Kidney tubule cell (primary cell): ENCODE data around the gene RETREG1.
"Not testable (repeated sequence)": the region's sequence is repeated elsewhere in the genome, so short reads cannot be mapped to it uniquely, and the experiment has no call there.

Experiments
- DNase-seq: peaks from one replicate; pipeline ENCODE4 v3.0.0-alpha.2; 2018; ENCODE audit warnings: low spot score

The RETREG1 gene

GRCh38 chr5:16617274-16617968 is 624 bp upstream of the RETREG1 start:
- no peak for DNase-seq

DNA sequence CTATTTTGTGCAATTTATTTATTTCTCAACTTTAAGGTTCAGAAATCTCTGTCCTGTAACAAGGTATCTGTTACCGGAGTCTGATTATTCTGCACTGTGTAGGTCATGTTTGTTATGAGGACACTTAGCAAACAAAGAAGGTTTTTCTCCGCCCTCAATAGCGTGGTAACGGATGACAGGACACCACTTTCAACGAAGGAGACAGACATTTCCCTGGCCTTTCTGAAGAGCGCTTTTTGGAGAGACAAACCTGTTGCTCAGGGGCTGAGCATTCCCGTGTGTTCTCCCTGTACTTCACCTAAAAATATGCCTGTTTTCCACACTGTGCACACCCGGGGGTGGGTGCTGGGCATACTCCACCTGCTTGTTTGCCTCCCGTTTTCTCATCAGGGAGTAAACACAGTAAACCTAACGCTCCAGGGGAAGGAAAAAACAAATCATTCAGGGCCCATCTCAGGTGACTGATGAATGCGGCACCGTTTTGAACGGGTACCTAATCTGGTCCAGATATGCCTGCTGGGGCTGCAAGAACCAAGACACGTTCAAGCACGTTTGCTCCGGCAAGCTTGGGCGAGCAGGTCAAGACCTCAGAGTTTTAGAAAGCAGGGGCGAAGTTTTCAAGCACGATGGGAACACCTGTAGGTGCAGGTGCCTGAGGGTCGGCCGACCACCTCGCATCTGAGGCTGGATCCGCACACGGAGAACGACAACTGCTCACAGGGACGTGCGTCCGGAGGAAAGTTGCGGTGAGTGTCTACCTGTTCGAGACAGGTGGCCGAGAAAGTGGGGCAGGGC is 859 bp downstream of the RETREG1 start:
- DNase-seq: peak; percentile 23

GRCh38 chr5:16612007-16612406 is 4.8 kb downstream of the RETREG1 start:
- DNase-seq: no peak

- not testable (repeated sequence) for DNase-seq
Observed at GRCh38 chr5:16610896-16611295, 5.9 kb downstream of the RETREG1 start.

GRCh38 chr5:16609412-16609811 is 7.4 kb downstream of the RETREG1 start:
- DNase-seq: no peak

DNA sequence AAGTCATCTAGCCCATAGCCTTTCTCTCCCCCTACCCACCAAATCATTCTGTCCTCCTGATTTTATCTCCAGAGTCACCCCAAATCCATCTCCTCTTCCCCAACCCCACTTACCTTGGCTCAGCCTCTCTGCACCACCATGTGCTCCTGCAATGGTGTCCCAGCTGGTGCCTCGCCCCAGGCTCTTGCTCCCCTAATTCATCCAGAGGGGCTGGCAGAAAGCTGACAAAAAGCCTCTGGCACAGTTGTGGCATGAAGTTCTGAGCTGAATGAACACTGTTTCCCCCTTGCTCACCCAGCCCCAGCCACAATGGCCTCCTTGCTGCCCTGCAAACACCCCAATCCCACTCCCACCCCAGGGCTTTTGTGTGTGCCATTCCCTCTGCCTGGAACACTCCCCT is 10.2 kb downstream of the RETREG1 start:
- DNase-seq: no peak

DNA sequence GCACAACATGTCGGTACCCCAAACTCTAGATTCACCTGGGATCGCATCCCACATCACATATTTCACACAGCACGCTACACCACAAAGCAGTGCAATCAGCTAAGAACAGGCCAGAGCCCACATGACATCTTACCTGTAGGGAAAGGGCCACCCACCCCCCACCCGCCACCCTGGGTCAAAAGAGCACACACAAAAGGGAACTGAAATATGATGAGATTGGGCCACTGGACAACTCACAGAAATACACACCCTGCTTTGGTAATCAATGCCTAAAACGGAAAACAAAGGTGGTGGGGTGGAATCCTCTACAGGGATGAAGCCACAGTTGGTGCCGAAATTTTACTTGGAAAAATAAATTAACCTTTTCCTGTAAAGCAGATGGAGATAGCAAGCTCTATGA is 13.1 kb downstream of the RETREG1 start:
- DNase-seq: no peak

DNA sequence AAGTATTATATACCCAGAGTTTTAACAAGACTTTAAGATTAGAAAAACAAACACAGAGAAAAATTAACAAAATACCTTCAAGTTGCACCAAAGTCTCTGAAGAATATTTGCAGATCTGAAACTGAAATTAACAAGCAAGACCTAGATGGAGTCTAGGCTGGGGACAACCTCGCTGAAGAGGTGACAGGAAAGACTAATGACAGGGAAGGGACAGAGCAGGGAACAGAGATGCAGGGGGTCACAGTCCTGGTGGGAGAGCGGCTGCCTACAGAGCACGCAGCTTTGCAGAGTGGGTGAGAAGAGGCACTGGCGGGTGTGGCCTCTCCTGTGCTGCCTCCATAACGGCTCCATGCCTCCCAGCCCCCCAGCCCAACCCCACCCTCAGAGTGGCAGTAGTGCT is 13.5 kb downstream of the RETREG1 start:
- DNase-seq: no peak

DNA sequence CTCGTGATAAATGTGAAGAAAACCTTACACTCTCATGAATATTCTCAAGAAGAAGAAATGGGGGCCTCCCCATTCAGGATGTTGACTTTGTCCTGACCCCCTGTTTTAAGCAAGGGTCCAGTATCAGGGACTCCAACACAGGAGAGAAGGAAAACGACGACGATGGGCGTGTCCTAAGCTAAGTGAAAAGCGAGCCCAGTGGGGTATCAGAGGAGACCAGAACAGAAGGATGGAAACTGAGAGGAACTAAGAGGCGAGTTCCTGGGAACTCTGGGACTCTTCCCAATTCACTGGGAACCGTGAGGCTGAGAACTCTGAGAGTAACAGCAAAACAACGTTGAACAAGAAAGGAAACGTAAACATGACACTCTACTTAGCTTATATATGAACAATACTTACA is 14.6 kb downstream of the RETREG1 start:
- no peak for DNase-seq

GRCh38 chr5:16600946-16601345 is 15.9 kb downstream of the RETREG1 start:
- DNase-seq: no peak

GRCh38 chr5:16600397-16600796 is 16.4 kb downstream of the RETREG1 start:
- peak; percentile 35 for DNase-seq

- peak; percentile 11 for DNase-seq
Observed at GRCh38 chr5:16597946-16598694, 18.7 kb downstream of the RETREG1 start.

- peak; percentile 13 for DNase-seq
Observed at GRCh38 chr5:16596581-16596940, 20.2 kb downstream of the RETREG1 start.

- no peak for DNase-seq
Observed at GRCh38 chr5:16595881-16596580, 20.8 kb downstream of the RETREG1 start.

DNA sequence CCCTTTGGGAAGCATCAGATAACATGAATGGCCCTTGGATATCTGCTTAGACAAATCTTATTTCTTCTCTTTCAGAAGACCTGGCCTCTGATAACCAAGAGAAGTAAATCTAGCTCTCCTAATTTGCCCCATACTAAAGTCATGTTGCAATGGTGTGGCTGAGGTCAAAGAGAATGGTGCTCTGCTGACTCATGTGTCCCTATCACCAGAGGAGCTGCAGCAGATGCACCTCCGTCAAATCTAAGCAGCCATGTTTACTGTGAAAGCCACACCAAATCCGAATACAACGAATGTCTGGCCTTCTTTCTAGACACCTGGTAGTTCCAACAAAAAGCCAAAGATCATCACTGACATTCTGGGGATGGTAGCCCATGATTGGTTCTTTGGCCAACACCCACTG is 23.2 kb downstream of the RETREG1 start:
- DNase-seq: no peak

- peak; percentile 61 for DNase-seq
Observed at GRCh38 chr5:16593013-16593412, 23.8 kb downstream of the RETREG1 start.

- DNase-seq: no peak
Observed at GRCh38 chr5:16592255-16592654, 24.5 kb downstream of the RETREG1 start.

DNA sequence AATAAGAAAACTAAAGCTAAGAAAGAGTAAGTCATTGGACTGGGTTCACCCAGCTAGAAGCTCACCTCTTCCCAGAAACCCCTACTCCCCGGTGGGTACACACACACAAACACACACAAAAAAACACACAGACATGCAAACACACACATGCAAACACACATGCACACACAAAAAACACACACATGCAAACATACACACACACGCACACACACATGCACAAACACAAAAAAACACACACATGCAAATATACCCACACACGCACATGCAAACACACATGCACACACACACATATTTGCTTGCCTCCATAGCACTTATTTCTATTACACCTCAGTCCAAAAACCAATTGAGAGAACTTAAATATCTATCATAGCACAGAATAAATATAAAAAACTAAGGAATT is 26.1 kb downstream of the RETREG1 start:
- no peak for DNase-seq

- no peak for DNase-seq
Observed at GRCh38 chr5:16589658-16590057, 27.1 kb downstream of the RETREG1 start.

GRCh38 chr5:16588434-16589214 is 28.2 kb downstream of the RETREG1 start:
- no peak for DNase-seq

DNA sequence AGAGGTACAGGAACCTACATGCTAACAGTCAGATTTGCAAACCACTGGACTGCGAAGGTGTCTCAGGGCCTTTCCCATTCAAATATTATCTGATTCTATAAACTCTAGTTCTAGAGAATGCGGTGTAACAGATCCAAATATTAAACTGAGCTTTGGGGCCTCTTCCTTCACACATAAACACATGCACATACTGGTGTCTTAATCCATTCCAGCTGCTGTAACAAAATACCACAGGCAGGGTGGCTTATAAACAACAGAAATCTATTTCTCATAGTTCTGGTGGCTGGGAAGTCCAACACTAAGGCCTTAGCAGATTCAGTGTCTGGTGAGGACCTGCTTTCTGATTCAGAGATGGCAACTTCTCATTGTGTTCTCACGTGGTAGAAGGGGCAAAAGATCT is 30.2 kb downstream of the RETREG1 start:
- no peak for DNase-seq
